ENCODE data around the gene CIT.

The CIT gene

DNA sequence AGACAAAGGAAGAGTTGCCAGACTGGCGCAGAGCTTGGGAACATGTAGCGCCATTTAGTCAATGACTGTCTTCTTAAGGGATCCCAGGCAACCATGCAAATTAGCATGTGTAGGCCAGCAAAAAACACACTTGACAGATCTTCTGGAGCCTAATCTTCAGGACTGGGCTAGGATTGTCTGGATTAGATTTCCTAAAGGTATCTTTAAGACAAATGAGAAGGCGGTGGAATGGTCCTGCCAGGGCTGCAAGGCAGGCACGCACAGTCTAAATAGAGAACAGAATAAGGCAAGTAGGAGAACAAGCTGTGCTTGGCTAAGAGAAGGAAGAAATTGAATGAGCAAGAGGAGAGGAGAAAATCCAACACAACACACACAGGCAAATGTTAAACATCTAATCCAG, 80.0 kb downstream of the CIT start:
- no peak for TF ChIP-seq GATA2 (IDR thresholded peaks at IDR 0.05; ENCODE audit: low read depth, low read length)
- no peak for TF ChIP-seq GATA3 (IDR thresholded peaks at IDR 0.05; ENCODE audit: low read depth, low read length)

DNA sequence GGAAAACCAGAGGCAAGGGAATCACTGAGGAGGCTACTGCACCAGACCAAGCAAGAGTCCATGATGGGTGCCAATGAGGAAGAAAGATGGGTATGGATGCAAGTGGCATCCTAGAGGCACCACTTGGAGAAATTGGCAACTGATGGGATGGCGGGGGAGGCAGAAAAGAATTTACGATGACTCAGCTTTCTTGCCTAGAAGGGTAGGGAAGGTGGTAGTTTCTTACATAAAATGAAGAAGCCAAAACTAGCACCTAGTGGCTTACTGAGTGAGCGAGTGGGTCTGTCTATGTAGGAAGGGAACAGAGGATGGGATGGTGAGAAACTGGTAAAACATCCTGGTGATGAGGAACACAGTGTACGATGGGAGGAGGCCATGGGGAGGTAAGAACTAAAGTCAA, 80.8 kb downstream of the CIT start:
- TF ChIP-seq GATA3 (IDR thresholded peaks at IDR 0.05; ENCODE audit: low read depth, low read length): no peak
- no peak for TF ChIP-seq GATA2 (IDR thresholded peaks at IDR 0.05; ENCODE audit: low read depth, low read length)

DNA sequence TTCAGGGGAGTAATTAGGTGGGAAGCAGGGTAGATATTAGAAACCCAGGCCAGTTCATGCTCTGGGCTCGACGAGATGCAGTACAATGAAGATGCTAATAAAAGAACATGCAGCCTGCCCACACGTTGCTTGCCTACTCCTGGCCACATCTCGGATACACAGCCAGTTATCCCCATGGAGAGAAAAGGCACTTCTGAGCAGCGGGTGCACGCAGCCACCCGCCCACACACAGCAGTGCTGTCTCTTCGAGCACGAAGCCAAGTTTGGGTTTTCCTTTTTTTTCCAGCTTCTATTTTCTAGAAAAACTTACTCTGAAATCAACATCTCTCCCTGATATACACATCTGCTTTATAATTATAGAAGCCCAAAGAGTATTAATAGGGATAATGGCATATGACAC, 85.7 kb downstream of the CIT start:
- no peak for TF ChIP-seq GATA2 (IDR thresholded peaks at IDR 0.05; ENCODE audit: low read depth, low read length)
- no peak for TF ChIP-seq GATA3 (IDR thresholded peaks at IDR 0.05; ENCODE audit: low read depth, low read length)

DNA sequence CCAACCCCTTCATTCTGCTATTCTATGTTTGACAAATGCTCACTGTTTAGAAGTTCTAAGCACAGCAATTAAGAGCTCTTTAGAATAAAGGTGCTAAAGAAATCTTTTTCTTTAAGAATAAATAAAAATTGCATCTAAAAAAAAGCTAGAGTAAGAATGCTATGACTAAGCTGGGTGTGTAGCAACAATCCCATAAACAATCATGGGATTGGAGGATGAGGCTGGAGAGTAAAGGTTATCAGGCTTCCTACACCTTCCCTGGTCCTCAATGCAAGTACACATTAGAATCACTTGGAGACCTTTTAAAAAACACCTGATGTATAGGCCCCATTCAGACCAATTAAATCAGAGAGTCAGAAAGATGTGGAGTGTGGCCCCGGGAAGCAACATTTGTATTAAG, 88.3 kb downstream of the CIT start:
- TF ChIP-seq GATA2 (IDR thresholded peaks at IDR 0.05; ENCODE audit: low read depth, low read length): no peak
- no peak for TF ChIP-seq GATA3 (IDR thresholded peaks at IDR 0.05; ENCODE audit: low read depth, low read length)

DNA sequence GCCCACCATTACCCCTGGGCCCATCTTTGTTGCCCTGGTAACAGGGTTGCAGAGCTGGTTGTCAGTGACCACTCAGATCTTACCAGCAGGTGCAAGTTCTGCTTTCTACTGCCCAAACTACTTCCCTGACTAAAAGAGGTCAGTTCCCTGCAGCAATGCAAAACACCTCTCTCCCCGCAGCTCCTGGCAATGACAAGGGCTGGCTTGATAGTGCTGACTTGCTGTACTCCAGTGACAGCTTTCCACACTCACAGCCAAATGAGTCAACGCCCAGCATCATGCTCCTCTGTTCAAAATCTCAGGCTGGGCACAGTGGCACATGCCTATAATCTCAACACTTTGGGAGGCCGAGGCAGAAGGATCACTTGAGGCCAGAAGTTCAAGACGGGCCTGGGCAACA, 90.6 kb downstream of the CIT start:
- TF ChIP-seq GATA3 (IDR thresholded peaks at IDR 0.05; ENCODE audit: low read depth, low read length) (no peak), GATA2 (IDR thresholded peaks at IDR 0.05; ENCODE audit: low read depth, low read length) (no peak)

DNA sequence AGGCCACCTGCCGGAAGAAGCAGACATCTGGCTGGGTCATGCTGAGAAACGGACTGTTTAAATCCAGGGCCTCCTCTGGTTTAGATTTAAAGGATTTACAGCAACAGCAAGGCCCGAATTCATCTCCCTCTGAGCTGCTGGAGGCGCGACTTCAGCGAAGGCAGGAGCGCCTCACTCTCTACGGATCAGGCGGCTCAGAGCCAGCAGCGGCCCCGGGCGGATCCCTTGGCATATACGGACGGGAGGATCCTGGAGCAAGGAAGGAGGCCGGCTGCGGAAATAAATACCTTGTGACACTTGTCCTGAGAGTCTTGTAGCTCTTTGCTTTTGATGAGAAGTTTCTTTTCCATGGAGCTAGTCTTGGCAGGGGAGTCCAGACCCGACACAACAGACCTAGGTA, 92.4 kb downstream of the CIT start:
- TF ChIP-seq GATA3 (IDR thresholded peaks at IDR 0.05; ENCODE audit: low read depth, low read length) (no peak), GATA2 (IDR thresholded peaks at IDR 0.05; ENCODE audit: low read depth, low read length) (no peak)

DNA sequence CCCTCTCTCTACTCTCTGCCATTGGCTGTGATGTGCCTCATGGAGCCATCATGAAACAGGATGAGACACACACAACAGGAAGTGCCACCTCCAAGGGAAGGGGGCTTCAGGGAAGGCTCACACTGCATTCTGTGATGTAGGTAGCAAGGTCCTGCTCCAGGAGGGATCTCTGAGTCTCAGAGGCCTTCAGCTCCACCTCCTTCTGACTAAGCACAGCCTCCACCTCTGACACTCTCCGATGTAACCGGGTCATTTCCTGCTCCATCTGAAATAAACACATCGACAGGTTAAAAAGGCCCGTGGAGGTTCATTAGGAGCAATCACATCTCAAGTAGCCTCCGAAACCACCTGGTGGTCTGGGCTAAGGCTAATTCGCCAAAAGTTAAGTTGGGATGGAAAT, 93.3 kb downstream of the CIT start:
- no peak for TF ChIP-seq GATA2 (IDR thresholded peaks at IDR 0.05; ENCODE audit: low read depth, low read length)
- no peak for TF ChIP-seq GATA3 (IDR thresholded peaks at IDR 0.05; ENCODE audit: low read depth, low read length)

DNA sequence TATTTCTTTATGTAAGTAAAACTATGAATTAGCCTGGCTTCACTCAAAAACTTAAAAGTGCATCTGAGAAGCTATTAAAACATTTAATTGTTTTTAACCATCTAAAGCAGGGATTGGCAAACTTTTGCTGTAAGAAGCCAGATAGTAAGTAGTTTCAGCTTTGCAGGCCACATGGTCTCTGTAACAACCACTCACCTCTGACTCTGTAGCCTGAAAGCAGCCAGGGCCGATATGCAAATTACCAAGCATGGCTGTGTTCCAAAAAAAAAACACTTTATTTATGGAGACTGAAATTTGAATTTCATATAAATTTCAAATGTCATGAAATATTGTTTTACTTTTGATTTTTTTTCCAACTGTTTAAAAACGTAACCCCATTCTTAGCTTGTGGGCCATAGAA, 95.3 kb downstream of the CIT start:
- TF ChIP-seq GATA3 (IDR thresholded peaks at IDR 0.05; ENCODE audit: low read depth, low read length) (no peak), GATA2 (IDR thresholded peaks at IDR 0.05; ENCODE audit: low read depth, low read length) (no peak)

DNA sequence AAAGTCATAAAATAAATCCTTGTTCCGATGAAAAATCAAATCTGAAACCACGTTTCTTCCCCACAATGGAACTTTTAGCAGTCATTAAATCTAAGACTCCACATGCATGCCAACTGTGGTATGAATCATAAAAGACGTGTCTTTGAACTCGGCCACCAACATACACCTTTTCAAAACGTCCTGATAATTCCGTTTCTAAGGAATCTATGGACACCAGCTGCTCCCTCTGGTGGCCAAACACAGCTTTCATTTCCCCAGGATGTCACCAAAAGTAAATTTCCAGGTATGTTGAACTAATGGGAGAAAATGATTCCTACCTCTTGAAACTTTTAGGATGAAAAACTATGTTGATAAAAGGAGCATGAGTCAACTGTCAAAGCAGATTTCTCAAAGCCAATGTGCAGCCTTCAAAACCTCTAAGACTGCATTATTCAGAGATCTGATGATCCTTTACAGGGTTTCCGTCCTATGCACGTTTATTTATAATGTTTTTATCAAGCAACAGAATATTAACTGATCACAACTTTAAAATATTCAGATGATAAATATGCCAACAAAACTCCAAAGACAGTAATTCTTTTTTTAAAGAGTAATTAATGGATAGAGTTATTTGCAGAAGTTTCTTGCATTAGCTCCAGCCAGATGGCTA, 96.2 kb downstream of the CIT start:
- no peak for TF ChIP-seq GATA2 (IDR thresholded peaks at IDR 0.05; ENCODE audit: low read depth, low read length)
- TF ChIP-seq GATA3 (IDR thresholded peaks at IDR 0.05; ENCODE audit: low read depth, low read length): no peak

DNA sequence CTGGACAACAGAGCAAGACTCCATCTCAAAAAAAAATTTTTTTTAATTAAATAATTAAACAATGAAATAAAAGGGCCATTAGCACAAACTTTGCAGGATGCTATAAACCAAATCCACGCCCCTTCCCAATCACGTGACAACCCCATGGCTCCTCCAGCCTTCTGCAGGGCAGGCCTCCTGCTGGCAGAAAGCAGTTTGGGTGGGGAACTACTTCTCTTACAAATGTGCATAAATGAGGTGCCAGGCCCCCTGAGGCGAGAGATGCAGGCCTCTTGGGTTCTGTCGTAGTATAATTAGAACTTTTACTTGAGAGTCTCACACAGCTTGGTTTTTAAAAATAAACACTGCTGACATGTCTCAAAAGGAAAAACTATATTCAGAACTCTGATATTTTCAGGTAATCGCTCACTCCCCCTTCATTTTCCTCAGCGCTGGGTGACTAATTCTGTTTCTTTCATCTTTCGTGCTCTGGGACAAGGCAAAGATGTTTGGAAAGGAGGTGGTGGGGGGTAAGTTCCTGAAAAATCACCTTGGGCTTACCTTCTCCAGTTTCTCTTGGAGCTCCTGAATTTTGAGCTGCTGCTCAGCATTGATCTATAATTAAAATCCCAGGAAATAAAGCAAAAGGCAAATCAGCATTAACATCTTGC, 101.7 kb downstream of the CIT start:
- TF ChIP-seq GATA3 (IDR thresholded peaks at IDR 0.05; ENCODE audit: low read depth, low read length) (no peak), GATA2 (IDR thresholded peaks at IDR 0.05; ENCODE audit: low read depth, low read length) (no peak)

DNA sequence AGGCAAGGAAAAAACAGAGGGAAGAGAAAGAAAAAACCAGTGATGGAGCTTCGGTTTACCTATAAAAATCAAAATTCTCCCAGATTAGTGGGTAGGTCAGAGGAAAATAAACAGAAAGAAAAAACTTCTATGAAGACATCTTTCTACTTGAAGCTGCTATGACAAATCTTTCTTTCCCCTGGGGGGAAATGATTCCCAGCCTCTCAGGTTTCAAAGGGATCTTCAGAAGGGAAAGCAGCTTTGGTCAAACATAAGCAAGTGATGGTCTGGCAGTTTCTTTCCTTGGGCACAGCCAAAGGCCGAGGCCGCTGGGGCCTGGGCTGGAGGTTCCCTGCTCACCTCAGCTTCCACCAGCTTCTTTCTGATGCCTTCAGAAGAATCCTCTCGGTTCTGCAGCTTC, 104.7 kb downstream of the CIT start:
- TF ChIP-seq GATA3 (IDR thresholded peaks at IDR 0.05; ENCODE audit: low read depth, low read length): no peak
- TF ChIP-seq GATA2 (IDR thresholded peaks at IDR 0.05; ENCODE audit: low read depth, low read length): no peak

DNA sequence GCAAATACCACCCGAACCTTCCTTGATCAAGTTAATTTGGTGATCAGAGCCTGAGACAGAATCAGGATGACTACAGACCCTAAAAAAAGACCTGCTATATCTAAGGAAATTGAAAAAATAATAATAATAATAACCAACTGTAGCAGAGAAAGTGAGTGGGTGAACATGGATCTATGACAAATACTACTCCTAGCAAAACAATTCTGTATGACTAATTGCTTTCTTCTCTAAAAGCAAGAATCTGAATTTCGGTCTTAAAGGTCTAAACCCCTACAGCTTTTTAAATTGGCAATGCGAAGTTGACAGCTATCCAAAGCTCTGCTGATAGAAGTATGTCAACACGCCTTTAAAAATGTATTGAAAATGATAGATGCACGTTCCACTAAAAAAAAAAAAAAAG, 107.0 kb downstream of the CIT start:
- TF ChIP-seq GATA3 (IDR thresholded peaks at IDR 0.05; ENCODE audit: low read depth, low read length) (no peak), GATA2 (IDR thresholded peaks at IDR 0.05; ENCODE audit: low read depth, low read length) (no peak)

DNA sequence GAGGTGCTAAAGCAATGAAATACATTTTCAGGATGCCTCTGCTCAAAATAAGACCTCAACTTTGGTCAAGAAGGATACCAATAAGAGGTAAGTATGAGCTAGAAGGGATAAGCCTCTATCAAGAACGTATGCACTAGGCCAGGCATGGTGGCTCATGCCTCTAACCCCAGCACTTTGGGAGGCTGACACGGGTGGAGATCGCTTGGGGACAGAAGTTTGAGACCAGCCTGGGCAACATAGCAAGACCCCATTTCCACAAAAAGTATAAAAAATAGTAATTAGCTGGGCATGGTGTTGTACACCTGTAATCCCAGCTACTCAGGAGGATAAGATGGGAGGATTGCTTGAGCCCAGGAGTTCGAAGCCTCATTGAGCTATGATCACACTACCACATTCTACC, 114.5 kb downstream of the CIT start:
- TF ChIP-seq GATA3 (IDR thresholded peaks at IDR 0.05; ENCODE audit: low read depth, low read length): no peak
- no peak for TF ChIP-seq GATA2 (IDR thresholded peaks at IDR 0.05; ENCODE audit: low read depth, low read length)

DNA sequence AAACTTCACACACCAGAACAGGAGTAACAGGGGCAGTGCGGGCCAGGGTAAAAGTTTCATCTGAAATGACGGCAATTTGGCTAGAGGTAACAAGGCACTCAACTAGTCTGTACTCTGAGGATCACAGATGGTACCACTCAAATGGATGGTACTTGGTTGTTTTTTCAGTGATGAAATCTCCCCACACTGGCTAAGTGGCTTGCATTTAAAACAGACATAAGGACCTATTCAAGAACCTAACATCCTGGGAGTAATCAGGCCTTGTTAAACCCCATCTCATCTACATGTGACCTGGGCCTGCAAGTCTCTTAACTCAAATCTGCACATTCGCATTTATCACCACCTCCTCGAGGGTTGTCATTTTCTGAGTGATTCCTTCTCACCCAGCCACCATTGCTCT, 118.4 kb downstream of the CIT start:
- TF ChIP-seq GATA2 (IDR thresholded peaks at IDR 0.05; ENCODE audit: low read depth, low read length) (no peak), GATA3 (IDR thresholded peaks at IDR 0.05; ENCODE audit: low read depth, low read length) (no peak)

DNA sequence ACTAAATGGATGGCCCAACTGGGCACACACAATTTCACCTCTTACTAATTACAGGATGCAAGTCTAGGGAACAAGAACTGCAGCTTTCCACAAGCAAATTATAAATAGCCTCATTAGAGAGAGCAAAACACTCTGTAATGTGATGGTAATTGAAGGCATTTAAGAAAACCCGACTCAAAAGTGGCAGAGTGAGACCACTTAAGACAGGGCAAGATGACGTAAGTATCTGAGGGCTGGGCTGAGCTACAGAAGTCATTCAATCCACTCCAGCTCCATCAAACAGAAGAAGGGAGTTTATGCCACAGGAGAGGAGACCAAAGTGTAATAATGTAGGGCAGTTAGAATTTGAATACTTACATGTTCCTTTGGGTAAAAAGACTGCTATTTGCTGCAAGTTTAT, 118.9 kb downstream of the CIT start:
- TF ChIP-seq GATA3 (IDR thresholded peaks at IDR 0.05; ENCODE audit: low read depth, low read length): no peak
- TF ChIP-seq GATA2 (IDR thresholded peaks at IDR 0.05; ENCODE audit: low read depth, low read length): no peak

All from SH-SY5Y (cell line).